RWPE2 (cell line): ENCODE data around the gene NCAN.

Experiments used
- ATAC-seq: fragments of 200-7000 bp; cut with Tn5 transposase; 3 replicates; pipeline ENCODE4 v1.9.1; 2021; ENCODE audit warnings: low read depth
- DNase-seq: peaks from one replicate; pipeline ENCODE4 v3.0.0-alpha.2; 2020; ENCODE audit warnings: low spot score
- H3K27ac ChIP-seq: fragments of 450-650 bp; 2 replicates; pipeline ENCODE4 v1.5.1; 2017; ENCODE audit warnings: mild to moderate bottlenecking; ENCODE audit not compliant: poor library complexity, severe bottlenecking
- H3K27me3 ChIP-seq: fragments of 250-450 bp; sonication (Bioruptor Pico); 2 replicates; pipeline ENCODE4 v1.5.1; 2021; ENCODE audit warnings: mild to moderate bottlenecking, moderate library complexity; ENCODE audit not compliant: insufficient read depth, poor library complexity, severe bottlenecking
- H3K36me3 ChIP-seq: fragments of 250-450 bp; sonication (Bioruptor Pico); 2 replicates; pipeline ENCODE4 v1.5.1; 2020; ENCODE audit warnings: low read depth, mild to moderate bottlenecking, moderate library complexity
- H3K4me1 ChIP-seq: fragments of 250-450 bp; sonication (Bioruptor Pico); 2 replicates; pipeline ENCODE4 v1.5.1; 2021; ENCODE audit warnings: mild to moderate bottlenecking, moderate library complexity; ENCODE audit not compliant: insufficient read depth, poor library complexity, severe bottlenecking
- H3K4me3 ChIP-seq: fragments of 250-450 bp; sonication (Bioruptor Pico); 2 replicates; pipeline ENCODE4 v1.5.1; 2021; ENCODE audit warnings: mild to moderate bottlenecking, moderate library complexity; ENCODE audit not compliant: severe bottlenecking
- H3K9me3 ChIP-seq: fragments of 250-450 bp; sonication (Bioruptor Pico); 2 replicates; pipeline ENCODE4 v1.5.1; 2021; ENCODE audit warnings: mild to moderate bottlenecking, moderate library complexity; ENCODE audit not compliant: severe bottlenecking
- TF ChIP-seq, protein P1 (sequence below): fragments of 450-650 bp; IDR thresholded peaks from one replicate; pipeline ENCODE4 v1.5.1; 2017; ENCODE audit warnings: mild to moderate bottlenecking, moderate library complexity; ENCODE audit not compliant: poor library complexity, severe bottlenecking

Gene NCAN

DNA sequence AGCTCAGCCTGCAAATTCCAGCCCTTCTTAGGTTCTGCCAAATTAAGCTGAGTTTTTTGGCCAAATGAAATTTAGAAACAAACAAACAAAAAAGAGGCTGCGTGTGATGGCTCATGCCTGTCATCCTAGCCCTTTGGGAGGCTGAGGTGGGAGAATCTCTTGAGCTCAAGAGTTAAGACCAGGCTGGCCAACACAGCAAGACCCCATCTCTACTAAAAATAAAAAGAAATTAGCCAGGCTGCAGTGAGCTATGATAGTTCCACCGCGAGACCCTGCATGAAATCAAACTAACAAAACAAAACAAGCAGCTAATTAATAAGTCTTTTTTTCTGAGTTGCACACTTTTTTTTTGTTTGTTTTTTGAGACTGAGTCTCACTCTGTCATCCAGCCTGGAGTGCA lies 17.9 kb downstream of the NCAN start:
- DNase-seq = no peak
- no peaks in the 10 kb centered on the region for H3K27me3 ChIP-seq
- H3K9me3 ChIP-seq = peaks cover 7% of the 10 kb centered on the region
- TF ChIP-seq, protein P1, sequence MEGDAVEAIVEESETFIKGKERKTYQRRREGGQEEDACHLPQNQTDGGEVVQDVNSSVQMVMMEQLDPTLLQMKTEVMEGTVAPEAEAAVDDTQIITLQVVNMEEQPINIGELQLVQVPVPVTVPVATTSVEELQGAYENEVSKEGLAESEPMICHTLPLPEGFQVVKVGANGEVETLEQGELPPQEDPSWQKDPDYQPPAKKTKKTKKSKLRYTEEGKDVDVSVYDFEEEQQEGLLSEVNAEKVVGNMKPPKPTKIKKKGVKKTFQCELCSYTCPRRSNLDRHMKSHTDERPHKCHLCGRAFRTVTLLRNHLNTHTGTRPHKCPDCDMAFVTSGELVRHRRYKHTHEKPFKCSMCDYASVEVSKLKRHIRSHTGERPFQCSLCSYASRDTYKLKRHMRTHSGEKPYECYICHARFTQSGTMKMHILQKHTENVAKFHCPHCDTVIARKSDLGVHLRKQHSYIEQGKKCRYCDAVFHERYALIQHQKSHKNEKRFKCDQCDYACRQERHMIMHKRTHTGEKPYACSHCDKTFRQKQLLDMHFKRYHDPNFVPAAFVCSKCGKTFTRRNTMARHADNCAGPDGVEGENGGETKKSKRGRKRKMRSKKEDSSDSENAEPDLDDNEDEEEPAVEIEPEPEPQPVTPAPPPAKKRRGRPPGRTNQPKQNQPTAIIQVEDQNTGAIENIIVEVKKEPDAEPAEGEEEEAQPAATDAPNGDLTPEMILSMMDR = no peak
- no peaks in the 10 kb centered on the region for H3K4me1 ChIP-seq
- H3K36me3 ChIP-seq = no peaks in the 10 kb centered on the region
- H3K4me3 ChIP-seq = no peak overlapping the region
- ATAC-seq = no peak
- no peak overlapping the region for H3K27ac ChIP-seq

DNA sequence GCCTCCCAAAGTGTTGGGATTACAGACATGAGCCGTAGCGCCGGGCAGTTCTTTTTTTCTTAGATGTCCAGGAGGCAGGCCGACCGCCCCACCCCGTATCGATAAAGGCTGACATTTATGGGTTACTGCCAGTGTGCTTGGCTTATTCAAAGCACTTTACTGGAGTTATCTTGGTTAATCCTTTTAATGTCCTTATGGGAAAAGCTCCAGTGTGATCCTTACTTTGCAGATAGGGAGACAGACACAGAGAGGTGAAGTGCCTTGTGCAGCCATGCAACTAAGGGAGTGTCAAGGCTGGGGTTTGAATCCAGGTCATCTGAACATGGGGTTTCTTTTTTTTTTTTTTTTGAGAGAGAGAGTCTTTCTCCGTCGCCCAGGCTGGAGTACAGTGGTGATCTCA lies 19.2 kb downstream of the NCAN start:
- no peak for DNase-seq
- no peak overlapping the region for H3K27ac ChIP-seq
- no peaks in the 10 kb centered on the region for H3K27me3 ChIP-seq
- H3K9me3 ChIP-seq = peaks cover 11% of the 10 kb centered on the region
- H3K4me1 ChIP-seq = no peaks in the 10 kb centered on the region
- H3K4me3 ChIP-seq = no peak overlapping the region
- no peak for ATAC-seq
- H3K36me3 ChIP-seq = no peaks in the 10 kb centered on the region
- TF ChIP-seq, protein P1 = no peak

DNA sequence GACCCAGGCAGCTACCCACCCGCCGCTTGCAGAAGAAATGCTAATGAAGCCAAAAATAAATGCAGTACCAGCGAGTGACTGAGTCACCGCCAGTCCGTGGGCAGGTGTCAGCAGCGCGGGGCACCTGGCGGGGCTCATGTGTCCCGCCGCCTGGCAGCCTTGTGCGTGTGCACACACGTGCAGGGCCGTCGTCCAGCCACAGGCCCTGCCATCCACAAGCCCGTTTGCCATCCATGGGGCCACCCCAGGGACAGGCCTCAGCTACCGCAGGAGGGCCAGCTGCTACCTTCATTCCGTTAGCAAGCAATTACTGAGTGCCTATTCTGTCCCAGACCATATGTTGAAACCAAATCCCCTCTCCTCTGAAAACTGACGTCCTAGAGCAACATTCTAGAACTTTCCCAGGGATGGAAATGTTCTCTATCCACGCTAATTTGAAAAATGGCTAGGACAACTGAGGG lies 20.5 kb downstream of the NCAN start:
- Histone ChIP-seq H3K4me1 (no peaks in the 10 kb centered on the region), H3K27me3 (no peaks in the 10 kb centered on the region), H3K9me3 (peaks cover 11% of the 10 kb centered on the region), H3K4me3 (no peak overlapping the region), H3K27ac (no peak overlapping the region), H3K36me3 (no peaks in the 10 kb centered on the region)
- DNase-seq (no peak), ATAC-seq (no peak)
- TF ChIP-seq, protein P1 = no peak

DNA sequence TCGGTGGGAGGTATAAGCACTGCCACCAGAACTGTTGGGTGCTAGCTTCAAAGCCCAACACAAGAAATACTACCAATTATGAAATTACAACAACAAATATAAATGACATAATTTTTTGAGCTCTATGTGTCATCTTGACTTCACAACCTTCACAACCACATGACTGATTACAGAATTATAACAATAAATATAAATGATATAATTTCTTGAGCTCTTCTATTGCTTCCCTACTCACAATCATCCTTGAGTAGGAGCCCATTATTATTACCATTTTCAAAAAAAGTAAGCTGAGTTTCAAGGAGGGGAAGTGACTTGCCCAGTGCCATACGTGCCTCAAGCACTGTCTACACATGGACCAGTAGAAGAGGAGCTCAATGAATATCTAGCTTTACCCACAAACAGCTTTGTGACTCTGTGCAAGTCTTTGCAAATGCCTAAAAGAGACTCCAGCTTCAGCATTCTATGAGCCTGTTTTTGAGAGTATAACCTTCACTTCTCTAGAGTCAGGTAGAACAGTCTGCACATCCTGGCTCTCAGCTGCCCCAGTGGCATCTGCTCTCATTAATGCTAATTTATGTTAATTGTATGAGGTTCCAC lies 22.6 kb downstream of the NCAN start:
- ATAC-seq = no peak
- H3K4me3 ChIP-seq = no peak overlapping the region
- DNase-seq = no peak
- H3K27ac ChIP-seq = no peak overlapping the region
- peaks cover 11% of the 10 kb centered on the region for H3K9me3 ChIP-seq
- no peaks in the 10 kb centered on the region for H3K4me1 ChIP-seq
- H3K27me3 ChIP-seq = no peaks in the 10 kb centered on the region
- TF ChIP-seq, protein P1 = no peak
- H3K36me3 ChIP-seq = no peaks in the 10 kb centered on the region

DNA sequence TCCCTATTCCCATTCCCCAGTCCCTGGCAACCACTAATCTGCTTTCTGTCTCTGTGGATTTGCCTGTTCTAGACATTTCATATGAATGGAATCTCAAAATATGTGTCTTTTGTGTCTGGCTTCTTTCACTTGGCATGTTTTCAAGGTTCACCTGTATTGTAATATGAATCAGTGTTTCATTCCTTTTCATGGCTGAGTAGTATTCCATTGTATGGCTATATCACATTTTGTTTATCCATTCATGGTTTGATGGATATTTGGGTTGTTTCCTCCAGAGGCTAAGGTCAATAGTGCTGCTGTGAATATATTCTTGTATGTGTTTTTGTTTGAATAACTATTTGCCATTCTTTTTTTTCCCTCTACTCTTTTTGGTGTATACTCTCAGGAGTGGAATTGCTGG lies 24.4 kb downstream of the NCAN start:
- DNase-seq (no peak), ATAC-seq (no peak)
- Histone ChIP-seq H3K27me3 (no peaks in the 10 kb centered on the region), H3K27ac (no peak overlapping the region), H3K36me3 (no peaks in the 10 kb centered on the region), H3K4me3 (no peak overlapping the region), H3K9me3 (peaks cover 11% of the 10 kb centered on the region), H3K4me1 (no peaks in the 10 kb centered on the region)
- TF ChIP-seq, protein P1 = no peak
